Measurements from ENCODE around the gene SNX6. TPM values are rescaled to one million over a fixed set of nuclear protein-coding genes. Genes with fewer than 3 reads are reported as not detected.

The SNX6 gene
- total RNA-seq, 1 experiment from 2014 or later = 73.4 TPM

GRCh38 chr14:34668111-34668510 lies 38.2 kb upstream of the SNX6 start:
- Histone ChIP-seq H3K9me3 (ENCODE audit: control insufficient read depth in 1 of 2, insufficient read depth in 1 of 2, low read depth in 1 of 2, low read length in 2 of 2) (no peaks in the 10 kb centered on the region), H3K4me1 (ENCODE audit: control insufficient read depth in 1 of 2, insufficient read depth in 2 of 2, low read length in 2 of 2) (peaks cover 0 to 10% of the 10 kb centered on the region in 2 experiments; a peak in 2 of 4 replicates), H3K9me2 (ENCODE audit: insufficient read depth) (no peaks in the 10 kb centered on the region), H3K9ac (ENCODE audit: low read length) (no peak overlapping the region), H3K36me3 (ENCODE audit: control insufficient read depth in 1 of 2, insufficient read depth in 2 of 2, low read length in 2 of 2) (no peaks in the 10 kb centered on the region), H3K27me3 (ENCODE audit: insufficient read depth, low read length) (no peaks in the 10 kb centered on the region), H3K4me3 (replicated peaks in 1 of 2; ENCODE audit: low read depth in 1 of 2, low read length in 2 of 2) (no peak overlapping the region), H3K27ac (ENCODE audit: low read depth, low read length) (no peak overlapping the region), H4K20me1 (ENCODE audit: insufficient read depth) (no peaks in the 10 kb centered on the region), H3K4me2 (ENCODE audit: low read length) (no peak overlapping the region), H2AFZ (ENCODE audit: low read depth, low read length, poor library complexity, severe bottlenecking) (no peak overlapping the region), H3K79me2 (ENCODE audit: insufficient read depth, low read length) (no peaks in the 10 kb centered on the region)
- no TSS peak for BruUV-seq (replicated peaks)
- ATAC-seq (no peak), DNase-seq (ENCODE audit: low read depth, low spot score) (no peak)
- CTCF ChIA-PET = no interaction called here
- RAD21 ChIA-PET (ENCODE audit: low non-redundant PET in 1 of 2, low total read pairs in 2 of 2, uncharacterized antibody in 2 of 2, unreplicated experiment in 2 of 2) = no interaction called here
- intact Hi-C loops (cut with micrococcal nuclease) = no loop called here
- TF ChIP-seq SP1 (IDR thresholded peaks at IDR 0.05; ENCODE audit: low read depth) (no peak), SIN3A (IDR thresholded peaks at IDR 0.05; ENCODE audit: low read depth) (no peak), ELF1 (IDR thresholded peaks at IDR 0.05; ENCODE audit: borderline replicate concordance, low read depth) (no peak), JUND (IDR thresholded peaks at IDR 0.05) (no peak), YY1 (IDR thresholded peaks at IDR 0.05; ENCODE audit: extremely low read depth, insufficient replicate concordance, low read depth, low read length) (no peak), ZNF274 (IDR thresholded peaks at IDR 0.05; ENCODE audit: low read depth, low read length) (no peak), EGR1 (IDR thresholded peaks at IDR 0.05; ENCODE audit: low read depth) (no peak), CEBPB (IDR thresholded peaks at IDR 0.05; ENCODE audit: low read depth) (no peak)
- TF ChIP-seq, protein P1, sequence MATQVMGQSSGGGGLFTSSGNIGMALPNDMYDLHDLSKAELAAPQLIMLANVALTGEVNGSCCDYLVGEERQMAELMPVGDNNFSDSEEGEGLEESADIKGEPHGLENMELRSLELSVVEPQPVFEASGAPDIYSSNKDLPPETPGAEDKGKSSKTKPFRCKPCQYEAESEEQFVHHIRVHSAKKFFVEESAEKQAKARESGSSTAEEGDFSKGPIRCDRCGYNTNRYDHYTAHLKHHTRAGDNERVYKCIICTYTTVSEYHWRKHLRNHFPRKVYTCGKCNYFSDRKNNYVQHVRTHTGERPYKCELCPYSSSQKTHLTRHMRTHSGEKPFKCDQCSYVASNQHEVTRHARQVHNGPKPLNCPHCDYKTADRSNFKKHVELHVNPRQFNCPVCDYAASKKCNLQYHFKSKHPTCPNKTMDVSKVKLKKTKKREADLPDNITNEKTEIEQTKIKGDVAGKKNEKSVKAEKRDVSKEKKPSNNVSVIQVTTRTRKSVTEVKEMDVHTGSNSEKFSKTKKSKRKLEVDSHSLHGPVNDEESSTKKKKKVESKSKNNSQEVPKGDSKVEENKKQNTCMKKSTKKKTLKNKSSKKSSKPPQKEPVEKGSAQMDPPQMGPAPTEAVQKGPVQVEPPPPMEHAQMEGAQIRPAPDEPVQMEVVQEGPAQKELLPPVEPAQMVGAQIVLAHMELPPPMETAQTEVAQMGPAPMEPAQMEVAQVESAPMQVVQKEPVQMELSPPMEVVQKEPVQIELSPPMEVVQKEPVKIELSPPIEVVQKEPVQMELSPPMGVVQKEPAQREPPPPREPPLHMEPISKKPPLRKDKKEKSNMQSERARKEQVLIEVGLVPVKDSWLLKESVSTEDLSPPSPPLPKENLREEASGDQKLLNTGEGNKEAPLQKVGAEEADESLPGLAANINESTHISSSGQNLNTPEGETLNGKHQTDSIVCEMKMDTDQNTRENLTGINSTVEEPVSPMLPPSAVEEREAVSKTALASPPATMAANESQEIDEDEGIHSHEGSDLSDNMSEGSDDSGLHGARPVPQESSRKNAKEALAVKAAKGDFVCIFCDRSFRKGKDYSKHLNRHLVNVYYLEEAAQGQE (IDR thresholded peaks at IDR 0.05; ENCODE audit: low read depth) = no peak
- POLR2A ChIA-PET = no interaction called here
